Liver (tissue), 9 donors: ENCODE measurements around the gene CDIPT. TPM values are rescaled to one million over a fixed set of nuclear protein-coding genes. Genes with fewer than 3 reads are reported as not detected.
A peak's percentile ranks its signal among the peaks of the same experiment; 100 is the strongest.

ENCODE experiments used
- DNase-seq: peaks from one replicate; pipeline ENCODE4 v3.0.0-alpha.2; 2017; ENCODE audit warnings: low spot score
- H3K27ac ChIP-seq, 2 donors: one replicate each; pipeline ENCODE4 v1.7.0; 2013; ENCODE audit warnings: inconsistent platforms in 2 of 2, low read length in 2 of 2, control low read depth in 1 of 2, low read depth in 1 of 2, mild to moderate bottlenecking in 1 of 2
- H3K27me3 ChIP-seq, 4 donors: one replicate each; pipeline versions ENCODE4 v1.6.1 to v1.7.0; 2013; ENCODE audit warnings: low read length in 3 of 4, inconsistent platforms in 1 of 4, mild to moderate bottlenecking in 1 of 4, moderate library complexity in 1 of 4; ENCODE audit not compliant: control insufficient read depth in 4 of 4, insufficient read depth in 4 of 4
- H3K36me3 ChIP-seq, 4 donors: one replicate each; pipeline versions ENCODE4 v1.6.1 to v1.7.0; 2013; ENCODE audit warnings: low read length in 3 of 4, mild to moderate bottlenecking in 3 of 4, low read depth in 1 of 4, moderate library complexity in 1 of 4; ENCODE audit not compliant: control insufficient read depth in 4 of 4, insufficient read depth in 3 of 4
- H3K4me1 ChIP-seq, 4 donors: one replicate each; pipeline versions ENCODE4 v1.6.1 to v1.7.0; 2013; ENCODE audit warnings: low read length in 3 of 4, mild to moderate bottlenecking in 3 of 4, moderate library complexity in 1 of 4; ENCODE audit not compliant: control insufficient read depth in 4 of 4, insufficient read depth in 4 of 4
- H3K4me3 ChIP-seq, 3 donors: one replicate each; pipeline versions ENCODE4 v1.6.1 to v1.7.0; 2013; ENCODE audit warnings: low read length in 3 of 3, control low read depth in 1 of 3, low read depth in 1 of 3, mild to moderate bottlenecking in 1 of 3
- H3K9ac ChIP-seq, 2 donors: one replicate each; pipeline ENCODE4 v1.7.0; 2013; ENCODE audit warnings: low read length in 2 of 2, mild to moderate bottlenecking in 2 of 2, moderate library complexity in 2 of 2, control low read depth in 1 of 2, low read depth in 1 of 2
- H3K9me3 ChIP-seq, 4 donors: one replicate each; pipeline versions ENCODE4 v1.6.1 to v1.7.0; 2013; ENCODE audit warnings: low read length in 3 of 4; ENCODE audit not compliant: control insufficient read depth in 4 of 4
- EGR1 ChIP-seq, 2 donors: IDR thresholded peaks; 2 replicates each; pipeline ENCODE4 v1.6.1; 2016 to 2018; ENCODE audit warnings: antibody characterized with exemption in 2 of 2, low read depth in 2 of 2
- FOXA2 ChIP-seq: IDR thresholded peaks from 2 replicates; pipeline ENCODE4 v1.6.1; 2016; ENCODE audit warnings: antibody characterized with exemption
- GABPA ChIP-seq, 2 donors: IDR thresholded peaks in 1 of 2; conservative IDR thresholded peaks in 1 of 2; 2 replicates each; pipeline ENCODE4 v1.6.1; 2016; ENCODE audit warnings: antibody characterized with exemption in 2 of 2, mild to moderate bottlenecking in 1 of 2, moderate library complexity in 1 of 2
- HNF4A ChIP-seq, 2 donors: conservative IDR thresholded peaks; 2 replicates each; pipeline ENCODE4 v1.6.1; 2016; ENCODE audit warnings: antibody characterized with exemption in 2 of 2, mild to moderate bottlenecking in 2 of 2
- HNF4G ChIP-seq: IDR thresholded peaks from 2 replicates; pipeline ENCODE4 v1.6.1; 2016; ENCODE audit warnings: antibody characterized with exemption
- JUND ChIP-seq, 2 donors: IDR thresholded peaks; 2 replicates each; pipeline ENCODE4 v1.6.1; 2016; ENCODE audit warnings: antibody characterized with exemption in 2 of 2
- NR2F2 ChIP-seq: IDR thresholded peaks from 2 replicates; pipeline ENCODE4 v1.6.1; 2016; ENCODE audit warnings: antibody characterized with exemption
- RAD21 ChIP-seq, 2 donors: IDR thresholded peaks; 2 replicates each; pipeline ENCODE4 v1.6.1; 2016; ENCODE audit warnings: antibody characterized with exemption in 2 of 2, mild to moderate bottlenecking in 2 of 2
- RXRA ChIP-seq, 2 donors: IDR thresholded peaks; 2 replicates each; pipeline ENCODE4 v1.6.1; 2017 to 2018; ENCODE audit warnings: antibody characterized with exemption in 2 of 2, mild to moderate bottlenecking in 1 of 2
- SP1 ChIP-seq: IDR thresholded peaks from 2 replicates; pipeline ENCODE4 v1.6.1; 2018; ENCODE audit warnings: antibody characterized with exemption, mild to moderate bottlenecking
- TAF1 ChIP-seq: conservative IDR thresholded peaks from 2 replicates; pipeline ENCODE4 v1.6.1; 2016; ENCODE audit warnings: antibody characterized with exemption, mild to moderate bottlenecking
- YY1 ChIP-seq: IDR thresholded peaks from 2 replicates; pipeline ENCODE4 v1.6.1; 2016; ENCODE audit warnings: antibody characterized with exemption, mild to moderate bottlenecking
- WGBS: extraction: QIAGEN DNeasy Blood & Tissue Kit; methylation state at CpG from one replicate; pipeline ENCODE4 v1.1.7; 2013; 5-methylcytosine and 5-hydroxymethylcytosine counted together
- polyA plus RNA-seq, 2 donors: library from polyadenylated mRNA; stranded (reverse) in 1 of 2; unstranded in 1 of 2; fragments of 200-250 nt in 1 of 2; fragments of >200 nt in 1 of 2; fragmentation: Nextera tagmentation in 1 of 2; extraction: Ambion mirVana in 1 of 2; gene quantifications; one replicate each; pipeline versions ENCODE4 v1.2.1 to v1.2.3, GENCODE V29; 2013 to 2015
- total RNA-seq, 2 donors: library from RNA; depleted of rRNA; stranded (reverse); fragments of >200 nt; gene quantifications; one replicate each; pipeline ENCODE4 v1.2.3, GENCODE V29; 2014
- TF ChIP-seq, protein P1 (sequence below): fragments of 150-350 bp; IDR thresholded peaks from 2 replicates; pipeline ENCODE4 v1.5.1; 2017; ENCODE audit warnings: improper control_type of control experiment, low read depth, low read length; ENCODE audit not compliant: missing input control
- TF ChIP-seq, protein P2 (sequence below): IDR thresholded peaks from 2 replicates; pipeline ENCODE4 v1.6.1; 2016; ENCODE audit warnings: antibody characterized with exemption
- TF ChIP-seq, protein P3 (sequence below): IDR thresholded peaks from 2 replicates; pipeline ENCODE4 v1.6.1; 2016; ENCODE audit warnings: antibody characterized with exemption, mild to moderate bottlenecking
- TF ChIP-seq, protein P4 (sequence below): IDR thresholded peaks from 2 replicates; pipeline ENCODE4 v1.6.1; 2016; ENCODE audit warnings: antibody characterized with exemption
- donor health status: healthy.
- donor health status: healthy.
- donor health status: healthy.
- donor health status: healthy.
- donor health status: healthy.

The CDIPT gene
- total and polyA plus RNA-seq, 4 donors: 31.4 to 102 (median 38.4) TPM

DNA sequence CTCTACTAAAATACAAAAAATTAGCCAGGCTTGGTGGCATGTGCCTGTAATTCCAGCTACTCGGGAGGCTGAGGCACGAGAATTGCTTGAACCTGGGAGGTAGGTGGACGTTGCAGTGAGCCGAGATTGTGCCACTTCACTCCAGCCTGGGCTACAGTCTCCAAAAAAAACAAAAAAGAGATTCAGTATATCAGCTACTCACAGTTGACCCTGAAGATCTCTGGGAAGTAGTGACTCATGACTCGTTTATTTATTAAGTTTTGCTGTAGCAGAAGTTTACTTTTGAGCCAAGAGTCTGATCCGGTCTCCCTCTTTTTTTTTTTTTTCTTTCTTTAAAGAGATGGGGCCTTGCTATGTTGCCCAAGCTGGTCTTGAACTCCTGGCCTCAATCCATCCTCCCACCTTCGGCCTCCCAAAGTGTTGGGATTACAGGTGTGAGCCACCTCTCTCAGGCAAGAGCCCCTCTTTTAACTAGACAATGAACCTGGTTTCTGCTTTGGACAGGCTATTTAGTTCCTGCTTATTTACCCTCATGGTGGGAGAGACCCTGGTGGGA, 38.4 kb downstream of the CDIPT start:
- 64% methylated on average over 7 of the region's 7 CpGs for WGBS
- Histone ChIP-seq H3K27me3 (no peaks in the 10 kb centered on the region), H3K4me1 (peaks cover 18 to 42% (median 30%) of the 10 kb centered on the region in 4 donors), H3K9me3 (no peaks in the 10 kb centered on the region), H3K36me3 (no peaks in the 10 kb centered on the region), H3K9ac (no peak overlapping the region), H3K4me3 (no peak overlapping the region), H3K27ac (peak overlapping the region; percentile 19 to 30)
- TF ChIP-seq JUND (IDR thresholded peaks at IDR 0.05) (peak; percentile 20 to 65), TAF1 (no peak), HNF4A (conservative IDR thresholded peaks at IDR 0.05) (no peak), RXRA (IDR thresholded peaks at IDR 0.05) (no peak), HNF4G (no peak), EGR1 (IDR thresholded peaks at IDR 0.05; ENCODE audit: low read depth in 2 of 2) (no peak), GABPA (IDR thresholded peaks at IDR 0.05 in 1 of 2, conservative IDR thresholded peaks at IDR 0.05 in 1 of 2) (no peak), RAD21 (IDR thresholded peaks at IDR 0.05) (no peak), SP1 (no peak), YY1 (no peak), NR2F2 (peak; percentile 65), FOXA2 (no peak)
- TF ChIP-seq, protein P1, sequence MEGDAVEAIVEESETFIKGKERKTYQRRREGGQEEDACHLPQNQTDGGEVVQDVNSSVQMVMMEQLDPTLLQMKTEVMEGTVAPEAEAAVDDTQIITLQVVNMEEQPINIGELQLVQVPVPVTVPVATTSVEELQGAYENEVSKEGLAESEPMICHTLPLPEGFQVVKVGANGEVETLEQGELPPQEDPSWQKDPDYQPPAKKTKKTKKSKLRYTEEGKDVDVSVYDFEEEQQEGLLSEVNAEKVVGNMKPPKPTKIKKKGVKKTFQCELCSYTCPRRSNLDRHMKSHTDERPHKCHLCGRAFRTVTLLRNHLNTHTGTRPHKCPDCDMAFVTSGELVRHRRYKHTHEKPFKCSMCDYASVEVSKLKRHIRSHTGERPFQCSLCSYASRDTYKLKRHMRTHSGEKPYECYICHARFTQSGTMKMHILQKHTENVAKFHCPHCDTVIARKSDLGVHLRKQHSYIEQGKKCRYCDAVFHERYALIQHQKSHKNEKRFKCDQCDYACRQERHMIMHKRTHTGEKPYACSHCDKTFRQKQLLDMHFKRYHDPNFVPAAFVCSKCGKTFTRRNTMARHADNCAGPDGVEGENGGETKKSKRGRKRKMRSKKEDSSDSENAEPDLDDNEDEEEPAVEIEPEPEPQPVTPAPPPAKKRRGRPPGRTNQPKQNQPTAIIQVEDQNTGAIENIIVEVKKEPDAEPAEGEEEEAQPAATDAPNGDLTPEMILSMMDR: no peak
- TF ChIP-seq, protein P2, sequence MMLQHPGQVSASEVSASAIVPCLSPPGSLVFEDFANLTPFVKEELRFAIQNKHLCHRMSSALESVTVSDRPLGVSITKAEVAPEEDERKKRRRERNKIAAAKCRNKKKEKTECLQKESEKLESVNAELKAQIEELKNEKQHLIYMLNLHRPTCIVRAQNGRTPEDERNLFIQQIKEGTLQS: no peak
- TF ChIP-seq, protein P3, sequence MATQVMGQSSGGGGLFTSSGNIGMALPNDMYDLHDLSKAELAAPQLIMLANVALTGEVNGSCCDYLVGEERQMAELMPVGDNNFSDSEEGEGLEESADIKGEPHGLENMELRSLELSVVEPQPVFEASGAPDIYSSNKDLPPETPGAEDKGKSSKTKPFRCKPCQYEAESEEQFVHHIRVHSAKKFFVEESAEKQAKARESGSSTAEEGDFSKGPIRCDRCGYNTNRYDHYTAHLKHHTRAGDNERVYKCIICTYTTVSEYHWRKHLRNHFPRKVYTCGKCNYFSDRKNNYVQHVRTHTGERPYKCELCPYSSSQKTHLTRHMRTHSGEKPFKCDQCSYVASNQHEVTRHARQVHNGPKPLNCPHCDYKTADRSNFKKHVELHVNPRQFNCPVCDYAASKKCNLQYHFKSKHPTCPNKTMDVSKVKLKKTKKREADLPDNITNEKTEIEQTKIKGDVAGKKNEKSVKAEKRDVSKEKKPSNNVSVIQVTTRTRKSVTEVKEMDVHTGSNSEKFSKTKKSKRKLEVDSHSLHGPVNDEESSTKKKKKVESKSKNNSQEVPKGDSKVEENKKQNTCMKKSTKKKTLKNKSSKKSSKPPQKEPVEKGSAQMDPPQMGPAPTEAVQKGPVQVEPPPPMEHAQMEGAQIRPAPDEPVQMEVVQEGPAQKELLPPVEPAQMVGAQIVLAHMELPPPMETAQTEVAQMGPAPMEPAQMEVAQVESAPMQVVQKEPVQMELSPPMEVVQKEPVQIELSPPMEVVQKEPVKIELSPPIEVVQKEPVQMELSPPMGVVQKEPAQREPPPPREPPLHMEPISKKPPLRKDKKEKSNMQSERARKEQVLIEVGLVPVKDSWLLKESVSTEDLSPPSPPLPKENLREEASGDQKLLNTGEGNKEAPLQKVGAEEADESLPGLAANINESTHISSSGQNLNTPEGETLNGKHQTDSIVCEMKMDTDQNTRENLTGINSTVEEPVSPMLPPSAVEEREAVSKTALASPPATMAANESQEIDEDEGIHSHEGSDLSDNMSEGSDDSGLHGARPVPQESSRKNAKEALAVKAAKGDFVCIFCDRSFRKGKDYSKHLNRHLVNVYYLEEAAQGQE: no peak
- DNase-seq: no peak

DNA sequence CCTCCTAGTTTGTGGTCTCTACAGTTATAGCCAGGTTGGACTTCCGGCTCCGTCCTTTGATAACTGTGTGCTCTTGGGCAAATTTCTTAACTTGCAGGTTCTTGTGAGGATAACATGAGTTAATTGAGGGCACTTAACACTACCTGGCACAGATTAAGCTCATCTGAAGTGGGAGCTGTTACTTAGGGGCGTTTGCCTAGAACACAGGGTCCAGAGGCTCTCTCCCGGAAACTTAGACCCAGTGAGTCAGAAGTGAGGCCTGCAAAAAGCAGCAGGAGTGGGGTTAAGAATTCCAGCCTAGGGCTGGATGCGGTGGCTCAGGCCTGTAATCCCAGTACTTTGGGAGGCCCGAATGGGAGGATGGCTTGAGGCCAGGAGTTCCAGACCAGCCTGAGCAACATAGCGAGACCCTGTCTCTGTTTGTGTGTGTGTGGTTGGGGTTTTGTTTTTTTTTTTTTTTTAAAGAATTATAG, 41.3 kb downstream of the CDIPT start:
- H3K9ac ChIP-seq: peak overlapping the region; percentile 4 to 69
- peak overlapping the region in 2 of 3 donors; percentile 71 to 96 for H3K4me3 ChIP-seq
- 55% methylated on average over 7 of the region's 7 CpGs for WGBS
- no peaks in the 10 kb centered on the region for H3K9me3 ChIP-seq
- H3K4me1 ChIP-seq: peaks cover 15 to 55% (median 36%) of the 10 kb centered on the region in 4 donors
- H3K27ac ChIP-seq: peak overlapping the region; percentile 77 to 86
- no peaks in the 10 kb centered on the region for H3K27me3 ChIP-seq
- TF ChIP-seq SP1 (no peak), NR2F2 (no peak), HNF4A (conservative IDR thresholded peaks at IDR 0.05) (no peak), FOXA2 (no peak), YY1 (no peak), RAD21 (IDR thresholded peaks at IDR 0.05) (no peak), HNF4G (no peak)
- TF ChIP-seq, protein P2: no peak
- TF ChIP-seq, protein P4, sequence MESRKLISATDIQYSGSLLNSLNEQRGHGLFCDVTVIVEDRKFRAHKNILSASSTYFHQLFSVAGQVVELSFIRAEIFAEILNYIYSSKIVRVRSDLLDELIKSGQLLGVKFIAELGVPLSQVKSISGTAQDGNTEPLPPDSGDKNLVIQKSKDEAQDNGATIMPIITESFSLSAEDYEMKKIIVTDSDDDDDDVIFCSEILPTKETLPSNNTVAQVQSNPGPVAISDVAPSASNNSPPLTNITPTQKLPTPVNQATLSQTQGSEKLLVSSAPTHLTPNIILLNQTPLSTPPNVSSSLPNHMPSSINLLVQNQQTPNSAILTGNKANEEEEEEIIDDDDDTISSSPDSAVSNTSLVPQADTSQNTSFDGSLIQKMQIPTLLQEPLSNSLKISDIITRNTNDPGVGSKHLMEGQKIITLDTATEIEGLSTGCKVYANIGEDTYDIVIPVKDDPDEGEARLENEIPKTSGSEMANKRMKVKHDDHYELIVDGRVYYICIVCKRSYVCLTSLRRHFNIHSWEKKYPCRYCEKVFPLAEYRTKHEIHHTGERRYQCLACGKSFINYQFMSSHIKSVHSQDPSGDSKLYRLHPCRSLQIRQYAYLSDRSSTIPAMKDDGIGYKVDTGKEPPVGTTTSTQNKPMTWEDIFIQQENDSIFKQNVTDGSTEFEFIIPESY: no peak
- DNase-seq: no peak
- H3K36me3 ChIP-seq: peaks cover 0 to 9% (median 0%) of the 10 kb centered on the region in 4 donors
